ENCODE data around the gene MRPL18. TPM values are rescaled to one million over a fixed set of nuclear protein-coding genes. Genes with fewer than 3 reads are reported as not detected.

MRPL18 gene
- total RNA-seq, 1 donor = 12.1 TPM

DNA sequence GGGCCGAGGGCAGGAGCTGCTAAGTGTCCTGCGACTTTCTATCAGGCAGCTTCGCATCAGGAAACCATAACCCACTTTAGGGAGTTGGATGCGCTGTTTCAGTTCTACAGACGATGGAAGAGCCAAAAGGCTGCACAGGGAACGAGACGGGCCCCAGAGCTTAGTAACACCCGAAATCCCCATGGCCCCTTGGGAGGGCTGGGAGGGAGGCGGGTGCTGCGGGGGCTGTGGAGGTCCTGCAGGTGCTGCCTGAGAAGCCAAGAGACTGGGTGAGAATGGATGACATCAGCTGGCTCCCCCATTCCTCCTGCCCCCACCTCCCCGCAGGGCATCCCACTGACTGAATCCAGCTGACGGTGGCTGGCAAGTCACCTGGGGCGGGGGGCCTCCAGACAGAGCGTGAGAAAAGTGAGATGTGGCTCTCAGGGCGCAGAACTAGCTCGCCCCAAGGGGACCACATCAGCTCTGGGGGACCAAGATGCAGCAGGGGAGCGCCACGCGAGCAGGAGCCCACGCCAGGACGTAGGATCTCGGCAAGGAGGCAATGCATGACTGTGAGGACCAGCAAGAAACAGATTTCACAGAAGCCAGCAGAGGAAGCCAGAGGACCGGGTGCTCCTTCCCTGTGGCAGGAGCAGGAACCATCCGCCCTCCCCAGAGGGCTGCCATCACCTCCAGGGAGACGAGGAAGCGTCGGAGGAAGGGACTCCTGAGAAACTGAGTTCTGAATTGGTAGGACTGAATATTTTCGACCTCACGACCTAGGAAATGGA lies 46.6 kb downstream of the MRPL18 start:
- Histone ChIP-seq H3K4me3 (ENCODE audit: low read length) (no peak overlapping the region), H3K4me1 (ENCODE audit: insufficient read depth, low read length) (no peaks in the 10 kb centered on the region), H3K9me3 (ENCODE audit: low read depth, low read length) (no peaks in the 10 kb centered on the region), H3K27me3 (ENCODE audit: insufficient read depth, low read length) (no peaks in the 10 kb centered on the region)

DNA sequence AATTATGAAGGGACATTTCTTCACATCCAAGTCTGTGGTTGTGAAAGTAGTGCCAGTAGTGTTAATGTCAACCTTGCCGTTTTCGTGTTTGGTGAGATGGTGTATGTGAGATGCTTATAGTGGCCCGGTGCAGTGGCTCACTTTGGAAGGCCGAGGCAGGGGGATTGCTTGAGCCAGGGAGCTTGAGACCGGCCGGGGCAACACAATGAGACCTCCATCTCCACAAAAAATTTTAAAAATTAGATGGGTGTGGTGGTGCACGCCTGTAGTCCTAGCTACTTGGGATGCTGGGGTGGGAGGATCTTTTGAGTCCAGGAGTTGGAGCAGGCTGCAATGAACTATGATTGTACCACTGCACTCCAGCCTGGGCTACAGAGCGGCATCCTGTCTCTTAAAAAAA lies 47.2 kb downstream of the MRPL18 start:
- Histone ChIP-seq H3K9me3 (ENCODE audit: low read depth, low read length) (no peaks in the 10 kb centered on the region), H3K4me3 (ENCODE audit: low read length) (no peak overlapping the region), H3K4me1 (ENCODE audit: insufficient read depth, low read length) (no peaks in the 10 kb centered on the region), H3K27me3 (ENCODE audit: insufficient read depth, low read length) (no peaks in the 10 kb centered on the region)

DNA sequence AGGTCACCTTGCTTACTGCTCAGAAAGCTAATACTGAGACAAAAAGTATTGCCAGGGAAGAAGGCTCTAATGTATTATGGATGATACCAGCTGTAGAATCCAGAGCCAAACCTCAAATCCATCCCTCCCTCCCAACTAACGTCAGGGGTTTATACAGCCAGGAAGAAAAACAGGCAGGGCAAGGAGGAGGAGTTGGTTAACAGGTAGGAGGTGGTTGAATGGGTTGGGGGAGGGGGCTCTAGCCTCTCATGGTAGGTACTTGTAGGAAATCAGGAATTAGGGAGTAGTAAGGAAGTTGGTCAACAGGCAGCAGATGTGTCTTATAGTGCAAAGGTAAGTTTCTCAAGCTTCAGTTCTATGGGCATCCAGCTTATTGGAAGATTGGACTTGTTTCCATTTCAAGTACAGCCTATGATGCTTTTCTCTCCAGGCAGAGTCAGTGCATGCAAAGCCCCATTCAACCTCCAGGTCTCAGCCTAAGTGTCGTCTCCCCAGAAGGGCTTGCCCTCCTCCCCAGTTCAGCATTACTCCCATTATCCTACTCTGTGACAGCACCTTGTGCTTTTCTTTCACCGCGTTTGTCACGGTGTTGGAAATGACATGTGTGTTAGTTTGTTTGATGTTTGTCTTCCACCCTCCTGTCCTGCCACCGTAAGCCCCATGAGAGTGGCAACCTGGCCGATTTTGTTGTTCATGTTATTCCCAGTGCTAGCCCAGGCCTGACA lies 47.9 kb downstream of the MRPL18 start:
- Histone ChIP-seq H3K4me1 (ENCODE audit: insufficient read depth, low read length) (no peaks in the 10 kb centered on the region), H3K27me3 (ENCODE audit: insufficient read depth, low read length) (no peaks in the 10 kb centered on the region), H3K4me3 (ENCODE audit: low read length) (no peak overlapping the region), H3K9me3 (ENCODE audit: low read depth, low read length) (no peaks in the 10 kb centered on the region)

DNA sequence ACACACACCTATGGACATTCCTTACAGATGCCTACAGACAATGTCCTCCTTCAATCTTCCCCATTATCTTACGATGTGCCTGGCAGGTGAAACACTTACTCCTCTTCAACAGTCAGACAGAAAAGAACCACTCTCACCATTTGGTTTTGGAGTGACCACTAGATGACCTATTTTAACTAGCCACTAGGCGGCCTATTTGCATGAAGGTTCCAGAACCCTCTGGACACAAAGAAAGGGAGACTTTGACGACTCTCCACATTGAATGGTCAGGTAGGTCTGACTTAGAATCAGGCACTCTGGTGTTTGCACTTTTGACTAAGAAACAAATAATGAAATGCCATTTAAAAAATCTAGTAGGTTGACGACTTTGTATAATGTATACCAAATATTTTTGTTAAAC lies 51.8 kb downstream of the MRPL18 start:
- no peaks in the 10 kb centered on the region for H3K9me3 ChIP-seq (ENCODE audit: low read depth, low read length)
- no peaks in the 10 kb centered on the region for H3K4me1 ChIP-seq (ENCODE audit: insufficient read depth, low read length)
- H3K27me3 ChIP-seq (ENCODE audit: insufficient read depth, low read length) = no peaks in the 10 kb centered on the region
- H3K4me3 ChIP-seq (ENCODE audit: low read length) = no peak overlapping the region

DNA sequence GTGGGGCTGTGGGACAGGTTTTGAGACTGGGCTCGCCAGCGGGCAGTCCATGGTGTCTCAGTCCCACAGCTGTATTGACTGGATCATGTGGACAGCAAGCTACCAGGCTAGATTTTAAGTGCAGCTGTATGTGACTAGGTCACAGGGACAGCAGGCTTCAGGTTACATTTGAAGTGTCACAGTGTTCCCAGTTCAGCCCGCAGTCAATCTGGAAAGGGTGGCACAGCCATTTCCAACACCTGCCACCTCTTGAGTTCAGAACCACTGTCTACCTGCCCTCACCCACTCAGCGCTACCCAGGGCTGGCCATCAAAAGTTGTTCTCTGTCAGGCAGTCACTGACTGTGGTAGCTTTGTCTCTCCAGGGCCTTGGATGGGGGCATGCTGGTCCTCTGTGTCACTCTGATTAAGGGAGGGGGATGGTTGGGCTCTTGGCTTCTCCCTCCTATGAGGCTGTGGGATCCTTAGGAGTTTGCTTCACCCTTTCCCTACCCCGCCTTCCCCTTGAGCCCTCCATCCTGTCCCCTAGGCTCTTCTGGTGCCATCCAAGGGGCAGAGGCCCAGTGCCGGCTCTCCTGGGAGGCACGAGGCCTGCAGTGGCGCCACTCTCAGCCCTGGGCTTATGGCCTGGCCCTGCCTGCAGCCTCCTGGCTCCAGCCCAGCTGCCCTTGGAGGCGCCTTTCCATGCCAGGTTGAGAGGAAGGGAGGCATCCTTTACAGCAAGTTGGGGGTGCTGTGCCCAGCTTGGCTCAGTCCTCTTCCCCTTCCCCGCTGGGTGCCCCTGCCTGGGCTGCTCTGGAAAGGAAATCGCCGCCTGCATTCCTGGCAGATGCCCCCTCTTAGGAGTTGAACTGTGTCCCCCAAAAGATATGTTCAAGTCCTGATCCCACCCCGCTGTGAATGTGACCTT lies 54.7 kb downstream of the MRPL18 start:
- H3K9me3 ChIP-seq (ENCODE audit: low read depth, low read length) = no peaks in the 10 kb centered on the region
- no peaks in the 10 kb centered on the region for H3K4me1 ChIP-seq (ENCODE audit: insufficient read depth, low read length)
- no peak overlapping the region for H3K4me3 ChIP-seq (ENCODE audit: low read length)
- H3K27me3 ChIP-seq (ENCODE audit: insufficient read depth, low read length) = no peaks in the 10 kb centered on the region

Other genes with a start within 250 kb of the MRPL18 start
- 932 TPM for gene SOD2, start 97.2 kb upstream of the MRPL18 start, total RNA-seq
- gene WTAP, start 63.0 kb upstream of the MRPL18 start, total RNA-seq = 267 TPM
- gene ACAT2, start 28.4 kb upstream of the MRPL18 start, total RNA-seq = 10.5 TPM
- 137 TPM for gene TCP1, start 865 bp upstream of the MRPL18 start, total RNA-seq
- gene PNLDC1, start 9.8 kb downstream of the MRPL18 start, total RNA-seq = 0.10 TPM
- gene MAS1, start 100.5 kb downstream of the MRPL18 start, total RNA-seq = 0.10 TPM
- 49.3 TPM for gene IGF2R, start 178.6 kb downstream of the MRPL18 start, total RNA-seq

Measured in mononuclear cell (primary cell).